ENCODE results near the gene EPO. TPM values are rescaled to one million over a fixed set of nuclear protein-coding genes. Genes with fewer than 3 reads are reported as not detected.

EPO gene
- polyA plus RNA-seq, 1 donor (not counting 4 experiments of a cell fraction or from before 2014, with no cell fraction given) = 0.35 TPM

- dilution Hi-C loops (cut with MboI; ENCODE audit: extremely low pct_ligation_motif_present, low sequenced_read_pairs) = no loop called here
- Histone ChIP-seq H3K9me1 (ENCODE audit: control insufficient read depth, extremely low read depth, insufficient read depth, low read length) (no peaks in the 10 kb centered on the region), H3K79me2 (ENCODE audit: control insufficient read depth, insufficient read depth, low read length) (no peaks in the 10 kb centered on the region), H3K36me3 (ENCODE audit: control insufficient read depth in 2 of 2, extremely low read depth in 1 of 2, insufficient read depth in 2 of 2, low read length in 2 of 2) (no peaks in the 10 kb centered on the region), H3K27me3 (ENCODE audit: control insufficient read depth, extremely low read depth, insufficient read depth, low read length) (no peaks in the 10 kb centered on the region), H3K4me3 (ENCODE audit: control insufficient read depth in 2 of 3, extremely low read depth in 1 of 3, insufficient read depth in 2 of 3, low read depth in 1 of 3, low read length in 3 of 3) (no peak overlapping the region), H4K20me1 (ENCODE audit: control insufficient read depth, extremely low read depth, insufficient read depth, low read length) (no peaks in the 10 kb centered on the region), H3K4me2 (ENCODE audit: control insufficient read depth, extremely low read depth, insufficient read depth, low read depth, low read length) (no peak overlapping the region), H2AFZ (ENCODE audit: control insufficient read depth, low read length) (no peak overlapping the region), H3K4me1 (ENCODE audit: control insufficient read depth, extremely low read depth, insufficient read depth, low read length) (peaks cover 15% of the 10 kb centered on the region), H3K27ac (ENCODE audit: control insufficient read depth, insufficient read depth, low read length) (no peak overlapping the region), H3K9me3 (ENCODE audit: control insufficient read depth, low read depth, low read length) (no peaks in the 10 kb centered on the region), H3K9ac (ENCODE audit: control insufficient read depth, extremely low read depth, insufficient read depth, low read length) (no peak overlapping the region)
- TF ChIP-seq, protein P1, sequence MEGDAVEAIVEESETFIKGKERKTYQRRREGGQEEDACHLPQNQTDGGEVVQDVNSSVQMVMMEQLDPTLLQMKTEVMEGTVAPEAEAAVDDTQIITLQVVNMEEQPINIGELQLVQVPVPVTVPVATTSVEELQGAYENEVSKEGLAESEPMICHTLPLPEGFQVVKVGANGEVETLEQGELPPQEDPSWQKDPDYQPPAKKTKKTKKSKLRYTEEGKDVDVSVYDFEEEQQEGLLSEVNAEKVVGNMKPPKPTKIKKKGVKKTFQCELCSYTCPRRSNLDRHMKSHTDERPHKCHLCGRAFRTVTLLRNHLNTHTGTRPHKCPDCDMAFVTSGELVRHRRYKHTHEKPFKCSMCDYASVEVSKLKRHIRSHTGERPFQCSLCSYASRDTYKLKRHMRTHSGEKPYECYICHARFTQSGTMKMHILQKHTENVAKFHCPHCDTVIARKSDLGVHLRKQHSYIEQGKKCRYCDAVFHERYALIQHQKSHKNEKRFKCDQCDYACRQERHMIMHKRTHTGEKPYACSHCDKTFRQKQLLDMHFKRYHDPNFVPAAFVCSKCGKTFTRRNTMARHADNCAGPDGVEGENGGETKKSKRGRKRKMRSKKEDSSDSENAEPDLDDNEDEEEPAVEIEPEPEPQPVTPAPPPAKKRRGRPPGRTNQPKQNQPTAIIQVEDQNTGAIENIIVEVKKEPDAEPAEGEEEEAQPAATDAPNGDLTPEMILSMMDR (optimal IDR thresholded peaks at IDR 0.05 in 1 of 3, IDR thresholded peaks at IDR 0.05 in 1 of 3, conservative IDR thresholded peaks at IDR 0.05 in 1 of 3; ENCODE audit: extremely low read depth in 1 of 3, insufficient read depth in 2 of 3, low read length in 3 of 3) = no peak
- TF ChIP-seq EZH2 (IDR thresholded peaks at IDR 0.05; ENCODE audit: low read length) = no peak
- DNase-seq (ENCODE audit: low read depth, low spot score) = no peak
- FAIRE-seq = no peak
These were observed 6.9 kb downstream of the EPO start for GRCh38 chr7:100726996-100727761.

DNA sequence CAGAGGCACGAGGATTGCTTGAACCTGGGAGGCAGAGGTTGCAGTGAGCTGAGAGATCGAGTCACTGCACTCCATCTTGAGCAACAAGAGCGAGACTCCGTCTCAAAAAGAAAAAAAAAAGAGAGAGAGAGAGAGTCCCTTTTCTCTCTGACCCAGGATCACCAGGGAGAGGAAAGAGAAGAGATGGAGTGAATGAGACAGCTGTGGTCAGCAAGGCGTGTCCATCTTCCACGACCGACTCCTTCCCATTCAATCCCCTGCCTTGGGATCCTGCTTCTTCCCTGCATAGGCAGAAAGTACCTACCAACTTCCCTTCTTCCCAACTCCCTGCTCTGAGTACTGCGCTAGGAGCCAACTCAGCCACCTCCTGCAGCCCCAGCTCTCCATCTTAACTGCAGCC, 7.9 kb downstream of the EPO start:
- no peak overlapping the region for H3K4me2 ChIP-seq (ENCODE audit: control insufficient read depth, extremely low read depth, insufficient read depth, low read depth, low read length)
- no peaks in the 10 kb centered on the region for H3K36me3 ChIP-seq (ENCODE audit: control insufficient read depth in 2 of 2, extremely low read depth in 1 of 2, insufficient read depth in 2 of 2, low read length in 2 of 2)
- H4K20me1 ChIP-seq (ENCODE audit: control insufficient read depth, extremely low read depth, insufficient read depth, low read length) = no peaks in the 10 kb centered on the region
- H3K4me1 ChIP-seq (ENCODE audit: control insufficient read depth, extremely low read depth, insufficient read depth, low read length) = peaks cover 15% of the 10 kb centered on the region
- FAIRE-seq = no peak
- H3K9ac ChIP-seq (ENCODE audit: control insufficient read depth, extremely low read depth, insufficient read depth, low read length) = no peak overlapping the region
- no peak overlapping the region for H3K27ac ChIP-seq (ENCODE audit: control insufficient read depth, insufficient read depth, low read length)
- H3K4me3 ChIP-seq (ENCODE audit: control insufficient read depth in 2 of 3, extremely low read depth in 1 of 3, insufficient read depth in 2 of 3, low read depth in 1 of 3, low read length in 3 of 3) = no peak overlapping the region
- no peaks in the 10 kb centered on the region for H3K9me1 ChIP-seq (ENCODE audit: control insufficient read depth, extremely low read depth, insufficient read depth, low read length)
- TF ChIP-seq, protein P1 (optimal IDR thresholded peaks at IDR 0.05 in 1 of 3, IDR thresholded peaks at IDR 0.05 in 1 of 3, conservative IDR thresholded peaks at IDR 0.05 in 1 of 3; ENCODE audit: extremely low read depth in 1 of 3, insufficient read depth in 2 of 3, low read length in 3 of 3) = no peak
- no peak for TF ChIP-seq EZH2 (IDR thresholded peaks at IDR 0.05; ENCODE audit: low read length)
- H3K79me2 ChIP-seq (ENCODE audit: control insufficient read depth, insufficient read depth, low read length) = no peaks in the 10 kb centered on the region
- dilution Hi-C loops (cut with MboI; ENCODE audit: extremely low pct_ligation_motif_present, low sequenced_read_pairs) = no loop called here
- H3K9me3 ChIP-seq (ENCODE audit: control insufficient read depth, low read depth, low read length) = no peaks in the 10 kb centered on the region
- no peak for DNase-seq (ENCODE audit: low read depth, low spot score)
- H3K27me3 ChIP-seq (ENCODE audit: control insufficient read depth, extremely low read depth, insufficient read depth, low read length) = no peaks in the 10 kb centered on the region
- no peak overlapping the region for H2AFZ ChIP-seq (ENCODE audit: control insufficient read depth, low read length)
